HepG2 (cell line): ENCODE measurements around the gene MTX3. TPM values are rescaled to one million over a fixed set of nuclear protein-coding genes. Genes with fewer than 3 reads are reported as not detected.

Experiments used
- ATAC-seq: fragments of 200-7000 bp; cut with Tn5 transposase; 3 replicates; pipeline ENCODE4 v1.9.1; 2020; ENCODE audit warnings: mild to moderate bottlenecking, moderate library complexity
- BruUV-seq: library from RNA; stranded (reverse); fragments of 400-500 nt; replicated peaks from 2 replicates; lab custom pipeline; 2021; lab: Mats Ljungman, UMichigan
- CTCF ChIA-PET: fragments of 300-600 bp; formaldehyde crosslinking; extraction: SDS; loops from one replicate; lab custom pipeline; 2021; ENCODE audit warnings: low total read pairs, inconsistent platforms, low intra/inter-chr PET ratio; lab: Yijun Ruan, JAX
- POLR2A ChIA-PET: fragments of 350-600 bp; sonication (Branson Sonifier 250); formaldehyde crosslinking; loops from one replicate; lab custom pipeline; 2020; ENCODE audit warnings: antibody characterized with exemption, inconsistent platforms; lab: Yijun Ruan, JAX
- DNase-seq: peaks from one replicate; pipeline ENCODE4 v3.0.0-alpha.2; 2015; ENCODE audit warnings: low spot score
- FAIRE-seq: peaks from 3 replicates; lab custom pipeline; 2011; peaks lifted over from hg19 to GRCh38; lab: Jason Lieb, UNC
- H2AFZ ChIP-seq: one replicate; pipeline ENCODE4 v1.6.1; 2011; ENCODE audit warnings: low read length, inconsistent platforms
- H3K27ac ChIP-seq: fragments of 300-600 bp; 3 replicates; pipeline ENCODE4 v1.8.0; 2011; ENCODE audit warnings: mixed run types, mild to moderate bottlenecking, mixed read lengths, low read length, inconsistent platforms; ENCODE audit not compliant: insufficient read depth; ENCODE audit errors: extremely low read length
- H3K27me3 ChIP-seq, 2 experiments: fragments of 200-600 bp in 1 of 2; 2 replicates in 1 of 2; 3 replicates in 1 of 2; pipeline versions ENCODE4 v1.6.0 to v1.8.0; 2011; ENCODE audit warnings: low read length in 2 of 2, mild to moderate bottlenecking in 2 of 2, moderate library complexity in 2 of 2, inconsistent platforms in 1 of 2; ENCODE audit not compliant: insufficient read depth in 2 of 2, control insufficient read depth in 1 of 2
- H3K36me3 ChIP-seq, 2 experiments: fragments of 200-600 bp in 1 of 2; replicated peaks in 1 of 2; 2 replicates in 1 of 2; 3 replicates in 1 of 2; pipeline versions ENCODE4 v1.5.1 to v1.8.0; 2011; ENCODE audit warnings: low read length in 2 of 2, inconsistent platforms in 1 of 2; ENCODE audit not compliant: insufficient read depth in 2 of 2, control insufficient read depth in 1 of 2
- H3K4me1 ChIP-seq: 2 replicates; pipeline ENCODE4 v1.5.1; 2012; ENCODE audit warnings: low read length, inconsistent platforms; ENCODE audit not compliant: insufficient read depth
- H3K4me2 ChIP-seq: 2 replicates; pipeline ENCODE4 v1.6.0; 2011; ENCODE audit warnings: low read depth, low read length, inconsistent platforms
- H3K4me3 ChIP-seq, 3 experiments: fragments of 200-600 bp in 1 of 3; sonication (generic), shearing (Covaris generic) in 1 of 3; replicated peaks in 1 of 3; 2 replicates each; pipeline ENCODE4 v1.5.1; 2011 to 2016; ENCODE audit warnings: low read length in 3 of 3, inconsistent platforms in 2 of 3, low read depth in 2 of 3, mild to moderate bottlenecking in 2 of 3, control low read depth in 1 of 3, mixed read lengths in 1 of 3; ENCODE audit not compliant: insufficient read depth in 1 of 3
- H3K79me2 ChIP-seq: one replicate; pipeline ENCODE4 v1.6.1; 2011; ENCODE audit warnings: low read length, inconsistent platforms; ENCODE audit not compliant: insufficient read depth
- H3K9ac ChIP-seq: 2 replicates; pipeline ENCODE4 v1.6.0; 2011; ENCODE audit warnings: mild to moderate bottlenecking, low read depth, low read length, inconsistent platforms; ENCODE audit not compliant: insufficient read depth
- H3K9me3 ChIP-seq: 2 replicates; pipeline ENCODE4 v1.5.1; 2012; ENCODE audit warnings: mild to moderate bottlenecking, low read length
- H4K20me1 ChIP-seq: 2 replicates; pipeline ENCODE4 v1.6.0; 2011; ENCODE audit warnings: inconsistent platforms, mild to moderate bottlenecking, low read length, moderate library complexity; ENCODE audit not compliant: insufficient read depth
- ATF4 ChIP-seq, 2 experiments: fragments of 450-650 bp in 1 of 2; sonication (generic) in 1 of 2; formaldehyde crosslinking; IDR thresholded peaks; 2 replicates each; pipeline versions ENCODE4 v1.5.0 to v1.8.0; 2020 to 2022; ENCODE audit warnings: mild to moderate bottlenecking in 1 of 2, missing genetic modification reagents in 1 of 2
- CCDC6 ChIP-seq: sonication (generic); formaldehyde crosslinking; IDR thresholded peaks from 2 replicates; pipeline ENCODE4 v1.8.1; 2022; ENCODE audit warnings: mild to moderate bottlenecking, missing genetic modification reagents, moderate library complexity
- CERS6 ChIP-seq: sonication (generic); formaldehyde crosslinking; IDR thresholded peaks from 2 replicates; pipeline ENCODE4 v1.5.0; 2020; ENCODE audit warnings: missing genetic modification reagents
- DPF2 ChIP-seq: sonication (generic); formaldehyde crosslinking; IDR thresholded peaks from 2 replicates; pipeline ENCODE4 v1.4.0; 2020; ENCODE audit warnings: mild to moderate bottlenecking, low read depth, missing genetic modification reagents, borderline replicate concordance
- FIP1L1 ChIP-seq: fragments of 200-400 bp; formaldehyde crosslinking; IDR thresholded peaks from 2 replicates; pipeline ENCODE4 v1.6.1; 2018; ENCODE audit warnings: low read depth, mild to moderate bottlenecking, low read length, moderate library complexity, borderline replicate concordance; ENCODE audit not compliant: insufficient read depth
- FOSL1 ChIP-seq: sonication (generic); formaldehyde crosslinking; IDR thresholded peaks from 2 replicates; pipeline ENCODE4 v1.9.0; 2021; ENCODE audit warnings: missing genetic modification reagents, borderline replicate concordance
- GABPB1 ChIP-seq: IDR thresholded peaks from 2 replicates; pipeline ENCODE4 v1.6.1; 2016; ENCODE audit warnings: mild to moderate bottlenecking, missing genetic modification reagents, moderate library complexity, missing compliant biosample characterization
- GFI1 ChIP-seq: sonication (generic); formaldehyde crosslinking; IDR thresholded peaks from 2 replicates; pipeline ENCODE4 v1.5.0; 2020; ENCODE audit warnings: missing genetic modification reagents, mild to moderate bottlenecking, borderline replicate concordance
- HNF4A ChIP-seq: sonication (generic); formaldehyde crosslinking; IDR thresholded peaks from 2 replicates; pipeline ENCODE4 v1.4.0; 2020; ENCODE audit warnings: missing genetic modification reagents
- HNRNPUL1 ChIP-seq: fragments of 200-400 bp; formaldehyde crosslinking; IDR thresholded peaks from 2 replicates; pipeline ENCODE4 v1.6.1; 2017; ENCODE audit warnings: low read depth, mild to moderate bottlenecking, low read length, moderate library complexity
- NFE2L2 ChIP-seq: fragments of 150-350 bp; IDR thresholded peaks from 2 replicates; pipeline ENCODE4 v1.6.1; 2014; ENCODE audit warnings: low read length
- PREB ChIP-seq: sonication (generic); formaldehyde crosslinking; IDR thresholded peaks from 2 replicates; pipeline ENCODE4 v1.4.0; 2020; ENCODE audit warnings: missing genetic modification reagents
- ZNF230 ChIP-seq: sonication (generic); formaldehyde crosslinking; IDR thresholded peaks from 2 replicates; pipeline ENCODE4 v1.4.0; 2020; ENCODE audit warnings: mild to moderate bottlenecking, missing genetic modification reagents
- ZNF362 ChIP-seq: sonication (generic); formaldehyde crosslinking; IDR thresholded peaks from 2 replicates; pipeline ENCODE4 v1.4.0; 2020; ENCODE audit warnings: missing genetic modification reagents, mild to moderate bottlenecking, borderline replicate concordance
- ZNF782 ChIP-seq: sonication (generic); formaldehyde crosslinking; IDR thresholded peaks from 2 replicates; pipeline ENCODE4 v1.4.0; 2020; ENCODE audit warnings: missing genetic modification reagents, mild to moderate bottlenecking, borderline replicate concordance
- ZNF790 ChIP-seq: sonication (generic); formaldehyde crosslinking; IDR thresholded peaks from 2 replicates; pipeline ENCODE4 v1.8.0; 2022; ENCODE audit warnings: missing genetic modification reagents, mild to moderate bottlenecking, borderline replicate concordance
- ZSCAN12 ChIP-seq: sonication (generic); formaldehyde crosslinking; IDR thresholded peaks from 2 replicates; pipeline ENCODE4 v1.9.0; 2021; ENCODE audit warnings: mild to moderate bottlenecking, missing genetic modification reagents
- WGBS: methylation state at CpG from one replicate; pipeline ENCODE4 v1.1.6; 2017; ENCODE audit warnings: low lambda C conversion rate; 5-methylcytosine and 5-hydroxymethylcytosine counted together
- in situ Hi-C: cut with HindIII; loops from 2 replicates; pipeline ENCODE4 v1.10.0; 2017; ENCODE audit warnings: low pct_unique_long_range_greater_than_20kb; ENCODE audit not compliant: extremely low pct_ligation_motif_present
- intact Hi-C: fragments of 100-400 bp; cut with micrococcal nuclease; formaldehyde crosslinking; loops from one replicate; pipeline ENCODE4 v1.10.0; 2022; ENCODE audit not compliant: unreplicated experiment
- polyA plus RNA-seq, 8 experiments: library from polyadenylated mRNA; depleted of rRNA in 3 of 8; stranded (reverse) in 7 of 8; unstranded in 1 of 8; fragments of >200 nt; fragmentation: Illumina TruSeq in 4 of 8; extraction: Trizol in 4 of 8; gene quantifications; 2 replicates each; pipeline versions ENCODE4 v1.2.1 to v1.2.3, GENCODE V29; 2011 to 2016; ENCODE audit warnings: low read depth in 4 of 8, missing spikeins in 1 of 8, mixed read lengths in 1 of 8; ENCODE audit not compliant: insufficient read depth in 1 of 8
- total RNA-seq, 5 experiments: library from RNA; depleted of rRNA; stranded (reverse); fragments of >200 nt; fragmentation: Illumina TruSeq; extraction: Trizol; gene quantifications; 2 replicates each; pipeline ENCODE4 v1.2.3, GENCODE V29; 2016; ENCODE audit warnings: low read depth in 1 of 5

Gene MTX3
- total and polyA plus RNA-seq, 2 of the 13 experiments (the other 11 are each of a cell fraction or from before 2014, with no cell fraction given) = 9.9 to 16.7 TPM

- intact Hi-C loops = no loop called here
- no peak overlapping the region for H3K27ac ChIP-seq
- H3K27me3 ChIP-seq = peaks cover 0 to 20% of the 10 kb centered on the region in 2 experiments; a peak in 2 of 5 replicates
- no peak for ATAC-seq
- no peak overlapping the region for H2AFZ ChIP-seq
- H3K36me3 ChIP-seq = no peaks in the 10 kb centered on the region
- no peaks in the 10 kb centered on the region for H3K9me3 ChIP-seq
- H3K4me3 ChIP-seq = no peak overlapping the region
- in situ Hi-C loops = no loop called here
- H3K4me2 ChIP-seq = no peak overlapping the region
- H4K20me1 ChIP-seq = no peaks in the 10 kb centered on the region
- FAIRE-seq = no peak
- no TSS peak for BruUV-seq
- TF ChIP-seq ZNF230 = no peak
- no peak for TF ChIP-seq GFI1 (CRISPR knock-in tag)
- TF ChIP-seq HNF4A (CRISPR knock-in tag) = no peak
- TF ChIP-seq FIP1L1 = no peak
- no peak for TF ChIP-seq CCDC6 (CRISPR knock-in tag)
- TF ChIP-seq NFE2L2 = no peak
- TF ChIP-seq ZNF782 (CRISPR knock-in tag) = no peak
- TF ChIP-seq FOSL1 (CRISPR knock-in tag) = no peak
- TF ChIP-seq ZNF790 = no peak
- TF ChIP-seq GABPB1 (CRISPR knock-in tag) = no peak
- no peak for TF ChIP-seq ZSCAN12 (CRISPR knock-in tag)
- TF ChIP-seq ATF4 (CRISPR knock-in tag; IDR thresholded peaks at IDR 0.05) = no peak
- no peak for TF ChIP-seq ZNF362 (CRISPR knock-in tag)
- TF ChIP-seq HNRNPUL1 = no peak
- no peak for TF ChIP-seq DPF2 (CRISPR knock-in tag)
- no peak for TF ChIP-seq PREB (CRISPR knock-in tag)
- TF ChIP-seq CERS6 (CRISPR knock-in tag) = no peak
- TF ChIP-seq, all 625 proteins: peak for 0
- Histone ChIP-seq H3K9ac (no peak overlapping the region), H3K79me2 (no peaks in the 10 kb centered on the region), H3K4me1 (no peaks in the 10 kb centered on the region)
- CTCF ChIA-PET = no interaction called here
- 34% methylated on average over 5 of the region's 5 CpGs for WGBS
- DNase-seq = no peak
- POLR2A ChIA-PET = no interaction called here
These were observed 45.6 kb upstream of the MTX3 start for GRCh38 chr5:80036615-80037014.
